RPMI8226 (cell line): ENCODE data around the gene SLMAP.
A peak's percentile ranks its signal among the peaks of the same experiment; 100 is the strongest.

Experiments used
- DNase-seq: peaks from one replicate; pipeline ENCODE4 v3.0.0-alpha.2; 2015

The SLMAP gene

GRCh38 chr3:57968501-57968900 is 212.4 kb downstream of the SLMAP start:
- no peak for DNase-seq

- no peak for DNase-seq
Measured at GRCh38 chr3:57971975-57972374, 215.9 kb downstream of the SLMAP start.

- DNase-seq, result no peak
Measured at GRCh38 chr3:57972531-57973111, 216.5 kb downstream of the SLMAP start.

GRCh38 chr3:57973715-57974477 is 217.8 kb downstream of the SLMAP start:
- no peak for DNase-seq

GRCh38 chr3:57974796-57975388 is 218.8 kb downstream of the SLMAP start:
- no peak for DNase-seq

GRCh38 chr3:57977818-57978235 is 221.7 kb downstream of the SLMAP start:
- peak; percentile 25 for DNase-seq

- no peak for DNase-seq
Measured at GRCh38 chr3:57978316-57978715, 222.2 kb downstream of the SLMAP start.
